OCI-LY7 (cell line): ENCODE results near the gene IL1RAPL1. TPM values are rescaled to one million over a fixed set of nuclear protein-coding genes. Genes with fewer than 3 reads are reported as not detected.

Experiments
- BruUV-seq: library from RNA; stranded (reverse); fragments of 400-500 nt; replicated peaks from 2 replicates; lab custom pipeline; 2021; lab: Mats Ljungman, UMichigan
- CTCF ChIA-PET: fragments of 300-600 bp; sonication (Branson Sonifier 250); formaldehyde crosslinking; loops from one replicate; lab custom pipeline; 2022; ENCODE audit warnings: antibody characterized with exemption; ENCODE audit not compliant: unreplicated experiment; lab: Charles Lee
- POLR2A ChIA-PET: fragments of 300-600 bp; sonication (Branson Sonifier 250); formaldehyde crosslinking; loops from one replicate; lab custom pipeline; 2022; ENCODE audit warnings: antibody characterized with exemption; lab: Charles Lee
- DNase-seq: peaks from one replicate; pipeline ENCODE4 v3.0.0-alpha.2; 2015; ENCODE audit warnings: low spot score
- H2AFZ ChIP-seq: fragments of 200-600 bp; sonication (generic), shearing (Covaris generic); 2 replicates; pipeline ENCODE4 v1.6.1; 2014; ENCODE audit warnings: mild to moderate bottlenecking, antibody characterized with exemption, low read length, moderate library complexity
- H3K27ac ChIP-seq: fragments of 200-600 bp; sonication (generic); 2 replicates; pipeline ENCODE4 v1.5.1; 2014; ENCODE audit warnings: mixed run types, low read depth, mild to moderate bottlenecking, moderate library complexity, low read length, inconsistent platforms; ENCODE audit not compliant: poor library complexity, severe bottlenecking
- H3K36me3 ChIP-seq: fragments of 200-600 bp; sonication (generic); 2 replicates; pipeline ENCODE4 v1.6.1; 2014; ENCODE audit warnings: mild to moderate bottlenecking, antibody characterized with exemption, low read length, moderate library complexity, mixed read lengths; ENCODE audit not compliant: insufficient read depth
- H3K4me1 ChIP-seq: fragments of 200-600 bp; sonication (generic); 2 replicates; pipeline ENCODE4 v1.5.1; 2014; ENCODE audit warnings: mild to moderate bottlenecking, low read length; ENCODE audit not compliant: insufficient read depth, poor library complexity, severe bottlenecking
- H3K4me2 ChIP-seq: fragments of 200-600 bp; sonication (generic); 2 replicates; pipeline ENCODE4 v1.6.1; 2014; ENCODE audit warnings: mild to moderate bottlenecking, low read length
- H3K4me3 ChIP-seq: fragments of 200-600 bp; sonication (generic); 2 replicates; pipeline ENCODE4 v1.5.1; 2014; ENCODE audit warnings: mild to moderate bottlenecking, low read depth, low read length; ENCODE audit not compliant: poor library complexity, severe bottlenecking
- H3K79me2 ChIP-seq: fragments of 200-600 bp; sonication (generic); 2 replicates; pipeline ENCODE4 v1.6.1; 2016; ENCODE audit warnings: low read depth, mild to moderate bottlenecking, low read length, moderate library complexity, mixed read lengths; ENCODE audit not compliant: insufficient read depth
- H3K9me2 ChIP-seq: fragments of 200-600 bp; sonication (generic); 2 replicates; pipeline ENCODE4 v1.6.1; 2016; ENCODE audit warnings: mild to moderate bottlenecking, low read length, mixed read lengths; ENCODE audit not compliant: insufficient read depth
- H3K9me3 ChIP-seq: fragments of 200-600 bp; sonication (generic); 2 replicates; pipeline ENCODE4 v1.6.1; 2014; ENCODE audit warnings: mild to moderate bottlenecking, mixed run types, low read length, mixed read lengths
- H4K20me1 ChIP-seq: fragments of 200-600 bp; sonication (generic); 2 replicates; pipeline ENCODE4 v1.6.1; 2014; ENCODE audit warnings: mild to moderate bottlenecking, antibody characterized with exemption, low read length, moderate library complexity, mixed read lengths; ENCODE audit not compliant: insufficient read depth
- CTCF ChIP-seq: fragments of 200-600 bp; sonication (generic); conservative IDR thresholded peaks from 2 replicates; pipeline ENCODE4 v1.5.1; 2014; ENCODE audit warnings: mild to moderate bottlenecking, antibody characterized with exemption, low read length, moderate library complexity, mixed read lengths
- EZH2phosphoT487 ChIP-seq: fragments of 200-600 bp; sonication (generic); IDR thresholded peaks from 2 replicates; pipeline ENCODE4 v1.6.1; 2018; ENCODE audit warnings: low read depth, borderline replicate concordance, mild to moderate bottlenecking, mixed run types, antibody characterized with exemption, low read length, moderate library complexity, mixed read lengths
- intact Hi-C: fragments of 100-400 bp; cut with micrococcal nuclease; formaldehyde crosslinking; loops from one replicate; pipeline ENCODE4 v1.10.0; 2022; ENCODE audit not compliant: unreplicated experiment
- total RNA-seq, 2 experiments: library from RNA; depleted of rRNA in 1 of 2; stranded (reverse); fragments of >200 nt in 1 of 2; shearing (Covaris generic) in 1 of 2; gene quantifications; 2 replicates each; pipeline ENCODE4 v1.2.3, GENCODE V29; 2014 to 2022

IL1RAPL1 gene
- total RNA-seq, 2 experiments from 2014 or later = not detected

GRCh38 chrX:29397506-29397905 lies 810.3 kb downstream of the IL1RAPL1 start:
- no peak overlapping the region for H2AFZ ChIP-seq
- CTCF ChIA-PET = no interaction called here
- no peak overlapping the region for H3K4me3 ChIP-seq
- H3K27ac ChIP-seq = no peak overlapping the region
- no peaks in the 10 kb centered on the region for H3K9me3 ChIP-seq
- no TSS peak for BruUV-seq
- no peak for DNase-seq
- intact Hi-C loops = no loop called here
- H3K79me2 ChIP-seq = no peaks in the 10 kb centered on the region
- no peaks in the 10 kb centered on the region for H3K4me1 ChIP-seq
- POLR2A ChIA-PET = interaction anchor here (0.7 kb wide), 1 partner anchor 1287 kb away, joined by 4 read pairs; no protein-coding TSS in a partner anchor
- H3K9me2 ChIP-seq = no peaks in the 10 kb centered on the region
- H4K20me1 ChIP-seq = no peaks in the 10 kb centered on the region
- H3K4me2 ChIP-seq = no peak overlapping the region
- no peaks in the 10 kb centered on the region for H3K36me3 ChIP-seq
- TF ChIP-seq EZH2phosphoT487 = no peak

- ChIA-PET POLR2A (no interaction called here), CTCF (no interaction called here)
- H2AFZ ChIP-seq = no peak overlapping the region
- intact Hi-C loops = no loop called here
- TF ChIP-seq EZH2phosphoT487 (no peak), CTCF (no peak)
- DNase-seq = no peak
- H3K9me2 ChIP-seq = no peaks in the 10 kb centered on the region
- H4K20me1 ChIP-seq = no peaks in the 10 kb centered on the region
- no peaks in the 10 kb centered on the region for H3K9me3 ChIP-seq
- H3K4me2 ChIP-seq = no peak overlapping the region
- H3K4me3 ChIP-seq = no peak overlapping the region
- H3K36me3 ChIP-seq = no peaks in the 10 kb centered on the region
- H3K4me1 ChIP-seq = no peaks in the 10 kb centered on the region
- H3K27ac ChIP-seq = no peak overlapping the region
- no TSS peak for BruUV-seq
- H3K79me2 ChIP-seq = no peaks in the 10 kb centered on the region
Measured at GRCh38 chrX:29407357-29407756, 820.1 kb downstream of the IL1RAPL1 start.

- Histone ChIP-seq H3K4me3 (no peak overlapping the region), H3K4me1 (no peaks in the 10 kb centered on the region), H3K9me2 (no peaks in the 10 kb centered on the region), H2AFZ (no peak overlapping the region), H4K20me1 (no peaks in the 10 kb centered on the region), H3K4me2 (no peak overlapping the region), H3K36me3 (no peaks in the 10 kb centered on the region), H3K9me3 (no peaks in the 10 kb centered on the region), H3K79me2 (no peaks in the 10 kb centered on the region), H3K27ac (no peak overlapping the region)
- POLR2A ChIA-PET = interaction anchor here (0.6 kb wide), 1 partner anchor 1535 kb away, joined by 4 read pairs; no protein-coding TSS in a partner anchor
- CTCF ChIA-PET = no interaction called here
- no TSS peak for BruUV-seq
- intact Hi-C loops = no loop called here
- DNase-seq = no peak
- TF ChIP-seq CTCF (no peak), EZH2phosphoT487 (no peak)
Measured at GRCh38 chrX:29419774-29420553, 832.7 kb downstream of the IL1RAPL1 start.
